MV-4-11 (cell line): Measurements from ENCODE around the gene WNT5A.

Experiments used
- DNase-seq: peaks from one replicate; lab custom pipeline; 2025; lab: John Stamatoyannopoulos, UW

WNT5A gene

GRCh38 chr3:55481744-55482495 is 5.2 kb downstream of the WNT5A start:
- DNase-seq, result no peak

GRCh38 chr3:55480911-55481743 is 6.0 kb downstream of the WNT5A start:
- no peak for DNase-seq

- DNase-seq, result no peak
These were observed 9.5 kb downstream of the WNT5A start for GRCh38 chr3:55477306-55478303.

- no peak for DNase-seq
These were observed 10.6 kb downstream of the WNT5A start for GRCh38 chr3:55476515-55476914.

GRCh38 chr3:55474213-55474632 is 12.9 kb downstream of the WNT5A start:
- DNase-seq, result no peak

- no peak for DNase-seq
These were observed 13.3 kb downstream of the WNT5A start for GRCh38 chr3:55473788-55474187.

- DNase-seq, result no peak
These were observed 15.4 kb downstream of the WNT5A start for GRCh38 chr3:55471522-55472280.

GRCh38 chr3:55471084-55471483 is 16.0 kb downstream of the WNT5A start:
- DNase-seq, result no peak

- no peak for DNase-seq
These were observed 17.1 kb downstream of the WNT5A start for GRCh38 chr3:55469957-55470526.

GRCh38 chr3:55468251-55468650 is 18.9 kb downstream of the WNT5A start:
- DNase-seq, result no peak

GRCh38 chr3:55467099-55467498 is 20.0 kb downstream of the WNT5A start:
- DNase-seq, result no peak

- no peak for DNase-seq
These were observed 20.6 kb downstream of the WNT5A start for GRCh38 chr3:55466526-55466925.

- no peak for DNase-seq
These were observed 25.2 kb downstream of the WNT5A start for GRCh38 chr3:55461896-55462295.

GRCh38 chr3:55459838-55460237 is 27.3 kb downstream of the WNT5A start:
- DNase-seq, result no peak

GRCh38 chr3:55458181-55458790 is 28.8 kb downstream of the WNT5A start:
- DNase-seq, result no peak

- DNase-seq, result no peak
These were observed 31.2 kb downstream of the WNT5A start for GRCh38 chr3:55455915-55456314.

GRCh38 chr3:55454611-55455010 is 32.5 kb downstream of the WNT5A start:
- no peak for DNase-seq

GRCh38 chr3:55453886-55454496 is 33.1 kb downstream of the WNT5A start:
- DNase-seq, result no peak

- DNase-seq, result no peak
These were observed 34.2 kb downstream of the WNT5A start for GRCh38 chr3:55452886-55453285.

GRCh38 chr3:55449527-55449926 is 37.6 kb downstream of the WNT5A start:
- DNase-seq, result no peak
